KBM-7 (cell line): ENCODE results near the gene ZCCHC24.

ENCODE experiments used
- DNase-seq: peaks from one replicate; pipeline ENCODE4 v3.0.0-alpha.2; 2015
- in situ Hi-C: fragments of 300-500 bp; cut with MboI; formaldehyde crosslinking; loops from 2 replicates; pipeline ENCODE4 v1.14.3; 2020; ENCODE audit warnings: low sequenced_read_pairs, low pct_unique_long_range_greater_than_20kb, mixed read lengths

Gene ZCCHC24

DNA sequence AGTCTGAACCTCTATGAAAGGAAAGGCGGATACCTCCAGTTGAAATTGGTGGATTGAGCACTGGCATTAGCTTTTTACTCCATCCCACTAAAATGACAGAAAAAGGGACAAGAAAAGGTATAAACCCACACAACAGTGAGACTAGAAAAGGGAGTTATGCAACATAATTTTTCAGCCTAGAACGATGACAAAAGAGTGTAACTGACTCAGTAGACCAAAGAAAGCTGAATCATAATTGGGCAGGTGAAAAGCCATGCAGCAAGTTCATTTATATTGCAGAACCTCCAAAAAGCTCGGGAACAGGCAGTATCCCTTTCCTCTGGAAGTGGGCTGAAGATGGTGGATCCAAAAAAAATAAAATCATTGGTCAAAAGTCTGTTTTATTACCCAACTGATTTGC, 30.5 kb upstream of the ZCCHC24 start:
- no peak for DNase-seq
- in situ Hi-C loops: loop anchor here (25.0 kb wide), 1 partner anchor 89 kb away; no protein-coding TSS in a partner anchor

DNA sequence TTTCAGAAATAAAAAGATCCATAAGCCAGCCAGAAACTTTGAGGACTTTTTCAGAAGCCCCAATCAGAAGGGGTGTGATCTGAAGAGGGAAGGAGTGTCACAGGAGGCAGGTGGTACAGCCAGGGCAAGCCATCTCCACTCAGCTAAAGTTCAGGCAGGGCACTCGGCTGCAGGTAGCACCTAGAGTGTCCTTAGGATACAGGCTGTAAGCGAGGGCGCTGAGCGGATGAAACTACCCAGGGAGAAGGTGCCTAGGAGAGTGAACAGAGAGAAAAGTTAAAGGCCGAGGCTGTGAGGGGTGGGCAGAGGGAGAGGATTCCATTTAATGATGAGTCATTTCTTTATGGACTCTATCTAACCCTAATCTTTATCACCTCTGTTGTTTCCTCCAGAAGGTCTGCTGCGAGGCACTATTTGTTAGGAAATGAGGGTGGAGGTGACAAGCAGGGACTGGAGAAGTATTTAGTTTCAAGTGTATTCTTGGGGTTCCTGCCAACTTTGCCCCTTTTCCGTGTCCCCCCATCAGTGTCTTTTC, 29.8 kb upstream of the ZCCHC24 start:
- in situ Hi-C loops: loop anchor here (25.0 kb wide), 1 partner anchor 88 kb away; no protein-coding TSS in a partner anchor
- no peak for DNase-seq

DNA sequence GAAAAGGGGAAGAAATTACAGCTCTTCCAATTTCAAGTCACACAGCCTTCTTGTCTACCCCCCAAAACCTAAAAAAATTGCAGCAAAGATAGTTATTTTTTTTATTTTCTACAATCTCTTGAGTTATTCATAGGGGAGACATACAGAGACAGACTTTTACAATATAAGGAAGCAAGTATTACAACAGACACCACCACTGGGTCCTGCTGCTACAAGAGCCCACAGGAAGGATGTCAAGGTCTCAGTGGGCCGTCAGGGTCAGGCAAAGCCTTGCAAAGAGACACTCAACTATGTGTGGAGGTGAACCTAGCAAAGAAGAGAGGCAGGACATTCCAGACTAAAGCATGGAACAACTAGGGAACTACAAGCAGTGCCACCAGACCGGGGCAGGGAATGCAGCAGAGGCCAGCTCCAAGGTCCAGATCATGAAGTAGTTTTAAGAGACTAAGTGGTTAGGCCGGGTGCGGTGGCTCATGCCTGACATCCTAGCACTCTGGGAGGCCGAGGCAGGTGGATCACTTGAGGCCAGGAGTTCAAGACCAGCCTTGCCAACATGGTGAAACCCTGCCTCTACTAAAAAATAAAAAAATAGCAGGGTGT, 28.2 kb upstream of the ZCCHC24 start:
- no peak for DNase-seq
- in situ Hi-C loops: no loop called here

DNA sequence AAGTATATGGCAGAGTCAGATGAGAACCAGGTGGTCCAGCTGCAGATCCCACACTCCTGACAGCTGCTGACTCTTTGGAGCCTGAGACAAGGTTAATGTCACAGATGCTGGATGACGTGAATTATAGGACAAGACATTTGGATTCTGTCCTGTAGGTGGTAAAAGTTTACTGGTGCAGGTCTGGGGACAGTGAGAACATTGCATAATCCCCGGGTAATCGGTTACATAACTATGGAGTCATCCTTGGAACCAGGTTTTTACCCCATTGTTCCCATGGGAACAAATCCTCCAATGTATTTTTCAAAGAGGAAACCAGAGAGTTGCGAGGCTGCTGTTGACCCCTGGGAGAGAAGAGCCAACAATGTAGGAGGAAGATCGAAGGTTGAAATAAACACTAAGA, 27.5 kb upstream of the ZCCHC24 start:
- no peak for DNase-seq
- in situ Hi-C loops: no loop called here

DNA sequence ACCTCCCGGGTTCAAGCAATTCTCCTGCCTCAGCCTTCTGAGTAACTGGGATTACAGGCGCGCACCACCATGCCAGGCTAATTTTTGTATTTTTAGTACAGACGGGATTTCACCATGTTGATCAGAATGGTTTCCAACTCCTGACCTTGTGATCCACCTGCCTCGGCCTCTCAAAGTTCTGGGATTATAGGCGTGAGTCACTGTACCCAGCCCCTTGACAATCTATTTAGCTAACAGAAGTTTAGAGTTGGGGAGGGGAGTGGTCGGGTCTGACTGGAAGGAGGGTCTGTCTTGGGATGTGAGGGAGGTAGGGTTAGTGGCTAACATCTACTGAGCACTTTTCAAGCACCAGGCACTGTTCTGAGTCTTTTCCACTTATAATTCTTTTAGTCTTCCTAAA, 27.0 kb upstream of the ZCCHC24 start:
- no peak for DNase-seq
- in situ Hi-C loops: no loop called here

DNA sequence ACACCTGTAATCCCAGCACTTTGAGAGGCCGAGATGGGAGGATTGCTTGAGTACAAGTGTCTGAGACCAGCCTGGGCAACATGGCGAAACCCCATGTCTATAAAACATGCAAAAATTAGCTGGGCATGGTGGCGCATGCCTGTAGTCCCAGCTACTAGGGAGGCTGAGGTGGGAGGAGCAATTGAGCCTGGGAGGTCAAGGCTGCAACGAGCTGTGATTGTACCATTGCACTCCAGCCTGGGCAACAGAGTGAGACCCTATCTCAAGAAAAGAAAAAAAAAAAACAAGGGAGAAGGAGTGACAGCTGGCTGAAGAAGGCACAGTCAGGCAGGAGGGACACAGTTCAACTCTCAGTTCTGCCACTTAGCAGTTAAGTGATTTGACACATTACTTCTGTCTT, 26.4 kb upstream of the ZCCHC24 start:
- in situ Hi-C loops: no loop called here
- DNase-seq: no peak

DNA sequence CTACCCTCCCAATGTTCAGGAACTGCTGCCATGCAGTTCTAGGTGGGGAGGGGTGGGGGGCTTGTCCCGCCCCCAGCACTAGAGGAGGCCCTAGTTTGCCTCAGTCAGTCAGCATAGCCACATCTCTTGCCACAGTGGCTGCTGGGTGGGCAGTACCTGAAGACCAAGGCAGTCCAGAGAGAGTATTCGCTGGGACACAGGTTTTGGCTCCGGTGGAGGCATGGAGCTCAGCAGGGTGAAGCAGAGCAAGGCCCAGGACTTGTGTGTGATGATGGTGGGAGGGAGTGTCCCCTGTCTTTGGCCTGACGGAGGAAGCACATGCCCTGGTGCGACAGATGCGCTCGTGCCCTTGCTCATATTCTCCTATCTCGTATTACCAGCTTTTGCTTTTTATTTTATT, 24.7 kb upstream of the ZCCHC24 start:
- in situ Hi-C loops: no loop called here
- DNase-seq: no peak

DNA sequence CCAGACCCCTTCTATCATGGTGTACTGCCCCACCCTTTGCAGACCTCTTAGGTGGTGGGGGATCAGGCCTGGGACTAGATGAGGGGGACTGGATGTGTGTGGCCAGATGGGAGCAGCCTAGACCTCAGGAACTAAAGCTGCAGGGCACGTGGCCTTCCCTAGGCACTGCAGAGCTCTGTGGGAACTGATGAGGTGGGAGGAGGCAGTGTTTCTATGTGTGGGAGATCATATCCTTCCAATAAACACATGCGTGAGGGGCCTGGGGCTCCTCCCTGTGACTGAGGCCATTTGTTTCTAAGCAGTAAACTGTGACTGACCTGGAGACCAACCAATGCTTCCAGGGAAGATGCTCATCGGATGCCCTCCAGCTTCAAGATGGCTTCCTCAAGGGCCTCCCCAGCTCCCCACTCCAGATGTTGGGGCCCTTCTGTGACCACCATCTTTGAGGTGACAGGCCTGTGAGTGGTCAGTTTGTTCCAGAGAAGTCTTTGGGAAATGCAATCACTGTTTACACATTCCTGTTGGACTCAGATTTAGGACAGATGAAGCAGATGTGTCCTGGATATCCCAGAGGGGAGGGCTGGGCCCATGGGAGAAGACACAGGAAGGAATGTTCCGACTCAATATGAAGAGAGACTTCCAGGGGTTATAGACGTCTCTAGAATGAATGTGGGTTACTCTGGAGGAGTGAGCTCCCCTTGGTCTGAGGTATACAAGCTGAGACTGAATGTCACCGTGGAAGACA, 23.6 kb upstream of the ZCCHC24 start:
- DNase-seq: no peak
- in situ Hi-C loops: no loop called here

DNA sequence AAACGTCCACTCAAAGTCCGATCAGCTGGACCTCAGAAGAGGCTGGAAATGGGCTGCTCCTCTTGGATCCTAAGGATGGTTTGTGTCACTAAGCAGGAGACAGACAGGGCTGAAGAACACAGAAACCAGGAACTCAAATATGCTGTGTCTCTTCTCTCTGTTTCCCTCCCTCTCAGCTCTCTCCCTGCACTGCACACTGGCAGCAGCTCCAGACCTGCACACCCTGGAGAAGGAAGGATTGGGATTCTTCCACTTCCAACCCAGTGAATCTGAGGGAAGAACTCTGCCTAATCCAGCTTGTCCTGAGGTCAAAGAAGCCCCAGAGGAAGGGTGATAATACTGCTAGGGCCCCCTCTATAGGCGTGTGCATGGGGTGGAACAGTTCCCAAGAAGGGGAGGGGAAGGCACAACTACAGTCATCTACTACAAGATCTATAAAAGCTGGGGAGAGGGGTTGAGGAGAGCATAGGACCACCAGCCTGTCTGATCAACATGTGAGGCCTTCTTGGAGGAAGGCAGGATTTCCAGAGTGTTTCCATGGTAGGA, 22.7 kb upstream of the ZCCHC24 start:
- DNase-seq: no peak
- in situ Hi-C loops: no loop called here

DNA sequence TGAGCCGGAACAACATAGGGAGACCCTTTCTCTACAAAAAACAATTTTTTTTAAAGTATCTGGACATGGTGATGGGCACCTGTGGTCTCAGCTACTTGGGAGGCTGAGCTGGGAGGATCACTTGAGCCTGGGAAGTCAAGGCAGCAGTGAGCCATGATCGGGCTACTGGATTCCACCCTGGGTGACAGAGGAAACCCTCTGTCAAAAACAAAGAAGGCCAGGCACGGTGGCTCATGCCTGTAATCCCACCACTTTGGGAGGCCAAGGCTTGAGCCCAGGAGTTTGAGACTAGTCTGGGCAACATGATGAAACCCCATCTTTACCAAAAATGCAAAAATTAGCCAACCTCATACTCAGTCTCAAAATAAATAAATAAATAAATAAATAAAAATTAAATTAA, 19.9 kb upstream of the ZCCHC24 start:
- in situ Hi-C loops: no loop called here
- DNase-seq: no peak

DNA sequence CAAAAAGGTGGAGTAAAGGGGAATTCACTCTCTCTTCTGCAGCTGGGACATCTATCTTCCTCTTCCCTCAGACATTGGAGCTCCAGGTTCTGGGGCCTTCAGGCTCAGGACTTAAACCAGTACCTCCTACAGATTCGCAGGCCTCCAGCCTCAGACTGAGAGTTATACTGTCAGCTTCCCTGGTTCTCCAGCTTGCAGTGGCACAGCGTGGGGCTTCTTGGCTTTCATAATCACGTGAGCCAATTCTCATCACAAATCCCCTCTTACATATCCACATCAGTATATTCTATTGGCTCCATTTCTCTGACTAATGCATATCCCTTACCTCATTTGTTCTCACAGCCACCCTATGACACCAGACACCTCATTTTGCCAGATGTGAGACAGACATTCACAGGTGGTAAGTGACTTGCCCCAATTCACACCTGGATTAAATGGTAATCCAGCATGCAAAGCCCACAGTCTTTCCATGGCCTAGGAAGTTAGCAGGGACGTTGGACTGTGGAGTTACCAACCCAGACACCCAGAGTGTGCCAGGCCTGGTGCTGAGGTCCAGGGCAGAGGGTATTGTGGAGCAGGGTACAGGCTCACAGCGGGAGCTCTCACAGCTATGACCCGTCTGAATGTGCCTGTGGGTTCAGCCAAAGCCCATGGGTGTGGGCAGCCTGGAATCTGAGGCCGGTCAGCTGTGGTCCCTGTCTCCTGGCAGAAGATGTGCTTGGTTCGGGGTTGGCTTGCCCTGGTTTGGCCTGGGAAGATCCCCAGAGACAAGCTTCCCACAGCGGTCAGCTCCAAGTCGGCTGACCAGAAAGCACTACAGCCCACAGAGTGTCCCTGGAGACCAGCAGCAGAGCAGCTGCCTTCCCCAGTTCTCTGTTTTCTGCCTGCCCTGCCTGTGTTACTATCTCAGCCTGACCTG, 18.4 kb upstream of the ZCCHC24 start:
- in situ Hi-C loops: no loop called here
- DNase-seq: no peak

DNA sequence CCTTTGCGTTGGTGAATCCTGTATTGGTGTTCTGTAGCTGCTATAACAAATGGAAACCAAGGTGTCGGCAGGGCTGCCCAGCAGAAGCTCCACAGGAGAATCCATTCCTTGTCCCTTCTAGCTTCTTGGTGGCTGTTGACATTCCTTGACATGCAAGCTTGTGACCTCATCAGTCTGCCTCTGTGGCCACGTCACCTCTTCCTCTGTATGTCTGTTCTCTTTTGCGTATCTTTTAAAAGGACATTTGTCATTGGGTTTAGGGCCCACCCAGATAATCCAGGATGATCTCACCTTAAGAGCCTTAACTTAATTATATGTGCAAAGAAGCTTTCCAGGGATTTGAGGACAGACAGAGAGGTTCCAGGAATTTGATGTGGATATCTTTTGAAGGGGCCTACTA, 15.3 kb upstream of the ZCCHC24 start:
- DNase-seq: no peak
- in situ Hi-C loops: no loop called here

DNA sequence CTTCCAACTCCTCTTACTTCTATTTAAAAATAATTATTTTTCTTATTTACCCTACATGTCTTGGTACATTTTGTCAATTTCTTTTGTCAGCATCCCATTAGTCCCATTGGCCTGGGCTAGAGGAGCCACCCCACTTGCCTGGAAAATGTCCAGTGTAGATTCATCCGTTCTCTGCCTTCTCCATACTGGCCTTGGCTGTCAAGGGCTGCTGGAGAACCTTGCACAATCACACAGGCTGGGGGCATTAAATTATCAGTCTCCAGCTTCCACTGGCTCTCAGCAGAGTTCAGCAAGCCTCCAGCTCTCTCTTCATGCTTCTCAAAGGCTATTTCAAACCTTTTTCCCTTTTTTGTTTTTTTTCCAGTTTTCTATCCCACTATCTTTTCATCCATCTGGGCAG, 13.8 kb upstream of the ZCCHC24 start:
- in situ Hi-C loops: no loop called here
- DNase-seq: no peak

DNA sequence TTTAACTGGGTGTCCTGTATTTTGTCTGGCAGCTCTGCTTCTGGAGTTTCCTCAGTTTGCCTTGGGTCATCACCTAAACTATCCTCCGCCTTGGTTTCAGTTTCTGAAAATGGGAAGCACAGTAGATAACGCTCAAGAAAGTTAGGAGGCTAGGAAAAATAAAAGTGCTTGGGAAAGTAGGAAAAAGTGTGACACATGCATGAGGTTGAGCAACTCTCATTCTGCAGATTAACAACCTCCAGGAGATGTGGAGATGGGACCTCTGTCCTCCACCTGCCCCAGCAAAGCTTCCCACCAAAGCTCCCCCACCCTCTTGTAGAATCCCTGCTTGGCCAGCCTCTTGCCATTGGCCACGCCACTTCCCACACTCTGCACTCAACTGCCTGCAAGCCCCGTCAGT, 13.1 kb upstream of the ZCCHC24 start:
- in situ Hi-C loops: no loop called here
- no peak for DNase-seq

DNA sequence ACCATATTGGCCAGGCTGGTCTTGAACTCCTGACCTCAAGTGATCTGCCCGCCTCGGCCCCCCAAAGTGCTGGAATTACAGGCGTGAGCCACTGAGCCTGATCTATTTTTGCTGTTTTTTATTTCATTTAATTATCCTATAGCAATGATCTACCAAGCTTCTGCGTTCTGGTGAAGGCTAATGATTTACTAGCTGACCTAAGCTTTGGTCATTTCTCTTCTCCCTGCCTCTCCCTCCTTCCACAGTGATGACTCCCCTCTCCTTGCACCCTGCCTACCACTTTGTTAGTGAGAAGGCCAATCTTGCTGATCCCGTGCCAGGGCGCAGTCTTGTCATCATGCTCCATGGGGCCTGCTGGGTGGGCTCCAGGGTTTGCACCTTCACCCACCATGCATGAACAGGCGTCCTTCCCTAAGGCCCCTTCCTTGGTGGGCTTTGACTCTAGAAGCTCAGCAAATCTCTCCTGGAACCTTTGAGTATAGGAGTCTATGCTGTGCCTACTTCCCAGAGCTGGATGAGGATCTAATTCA, 11.9 kb upstream of the ZCCHC24 start:
- in situ Hi-C loops: no loop called here
- no peak for DNase-seq

DNA sequence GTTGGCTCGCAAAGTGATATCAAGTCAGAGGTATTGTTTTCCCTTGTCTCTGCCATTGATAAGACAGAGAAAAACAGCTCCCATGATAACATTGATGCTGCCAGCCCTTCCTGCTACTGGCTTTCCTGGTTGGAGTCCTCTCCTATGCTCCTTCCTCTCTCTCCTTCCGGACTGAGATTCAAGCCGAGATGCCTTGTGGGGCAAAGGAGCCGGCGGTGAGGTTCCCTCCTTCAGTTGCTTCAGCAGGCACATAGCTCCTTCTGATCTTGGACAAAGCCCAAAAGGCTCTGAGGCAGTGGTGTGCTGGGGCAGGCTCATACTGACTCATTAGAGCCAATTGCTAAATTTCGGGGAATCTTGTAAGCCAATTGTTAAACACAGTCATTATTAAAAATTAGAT, 8.8 kb upstream of the ZCCHC24 start:
- in situ Hi-C loops: no loop called here
- no peak for DNase-seq

DNA sequence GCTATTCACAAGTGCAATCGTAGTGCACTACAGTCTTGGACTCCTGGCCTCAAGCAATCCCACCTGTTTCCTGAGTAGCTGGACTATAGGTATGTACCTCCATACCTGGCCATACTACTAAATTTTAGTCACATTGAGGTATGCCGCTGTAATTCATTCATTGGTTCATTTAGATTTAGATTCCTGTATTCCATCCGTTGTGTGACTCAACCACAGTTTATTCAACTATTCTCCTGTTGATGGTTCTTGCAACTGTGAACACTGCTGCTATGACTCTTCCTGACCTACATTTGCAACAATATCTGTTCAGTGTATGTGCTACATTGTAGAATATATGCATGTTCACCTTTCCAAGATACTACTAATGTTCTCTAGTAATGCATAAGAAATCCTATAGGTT, 8.0 kb upstream of the ZCCHC24 start:
- DNase-seq: no peak
- in situ Hi-C loops: no loop called here

DNA sequence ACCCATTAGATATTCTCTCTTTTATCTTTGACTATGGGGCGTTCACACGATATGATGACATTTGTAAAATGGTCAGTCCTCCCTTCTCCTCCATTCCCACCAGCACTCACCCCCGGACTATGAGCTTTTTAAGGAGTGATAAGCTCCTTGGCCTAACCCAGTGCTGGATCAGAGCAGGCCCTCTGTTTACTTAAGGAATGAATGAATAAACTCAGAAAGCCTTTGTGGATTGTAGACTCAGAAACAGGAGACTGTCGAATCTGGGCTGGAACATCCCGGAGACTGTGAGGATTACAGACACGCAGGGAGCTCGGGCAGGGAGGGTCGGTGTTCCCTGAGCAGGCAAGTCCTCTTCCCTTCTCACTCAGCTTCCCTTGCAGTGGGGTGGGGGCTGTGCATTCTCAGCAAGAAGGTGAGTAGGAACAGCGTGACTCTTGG, 6.8 kb upstream of the ZCCHC24 start:
- in situ Hi-C loops: no loop called here
- DNase-seq: no peak

DNA sequence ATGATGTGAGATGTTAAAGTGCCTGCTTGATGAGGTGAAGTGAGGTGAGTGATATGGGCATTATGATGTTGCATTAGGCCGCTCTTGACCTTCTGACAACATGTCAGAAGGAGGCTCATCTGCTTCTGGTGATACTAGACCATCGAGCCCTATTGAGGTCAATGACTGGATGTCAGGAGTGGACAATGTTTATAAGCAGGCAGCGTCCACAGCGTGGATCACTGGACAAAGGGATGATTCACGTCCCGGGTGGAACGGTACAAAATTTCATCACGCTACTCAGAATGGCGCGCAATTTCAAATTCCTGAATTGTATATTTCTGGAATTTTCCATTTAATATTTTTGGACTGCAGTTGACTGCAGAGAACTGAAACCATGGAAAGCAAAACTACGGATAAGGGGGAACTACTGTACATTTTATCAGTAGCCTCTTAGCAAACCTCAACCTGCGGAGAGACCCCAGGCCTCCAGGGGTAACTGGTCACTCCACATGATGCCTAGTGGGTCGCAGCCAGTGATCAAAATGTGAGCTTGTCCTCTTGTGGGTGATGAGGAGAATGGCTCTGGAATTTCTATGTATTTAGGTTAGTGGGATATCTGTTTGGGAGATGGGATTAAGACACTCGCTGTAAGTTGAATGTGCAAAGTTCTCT, 5.7 kb upstream of the ZCCHC24 start:
- in situ Hi-C loops: no loop called here
- DNase-seq: no peak
